ENCODE results near the gene COL28A1.

GRCh38 chr7:7317850-7318249 lies 217.8 kb downstream of the COL28A1 start:
- TF ChIP-seq GATA3 (IDR thresholded peaks at IDR 0.05; ENCODE audit: low read depth, low read length) = no peak
- no peak for TF ChIP-seq GATA2 (IDR thresholded peaks at IDR 0.05; ENCODE audit: low read depth, low read length)
